Measurements from ENCODE around the gene CLDND1. TPM values are rescaled to one million over a fixed set of nuclear protein-coding genes. Genes with fewer than 3 reads are reported as not detected.

CLDND1 gene
- total RNA-seq, 2 donors from 2014 or later = 97.7 to 106 TPM

GRCh38 chr3:98536456-98537017 is 13.8 kb upstream of the CLDND1 start:
- no peak overlapping the region for H3K4me3 ChIP-seq (ENCODE audit: low read length)
- H3K27me3 ChIP-seq (ENCODE audit: control insufficient read depth, insufficient read depth, low read length, poor library complexity, severe bottlenecking) = no peaks in the 10 kb centered on the region
- Mint-ChIP-seq H3K27ac (no peak overlapping the region), H3K27me3 (ENCODE audit: insufficient read depth) (no peaks in the 10 kb centered on the region), H3K4me3 (no peak overlapping the region), H3K4me1 (peaks cover 11% of the 10 kb centered on the region), H3K9me3 (no peaks in the 10 kb centered on the region), H3K36me3 (ENCODE audit: low read depth) (no peaks in the 10 kb centered on the region)
- TF ChIP-seq CTCF (conservative IDR thresholded peaks at IDR 0.05) = no peak
- WGBS, 2 experiments (ENCODE audit: insufficient coverage in 1 of 2, insufficient read length in 1 of 2) = 88 to 94% methylated on average over 2 to 5 of the region's 6 CpGs
- DNase-seq = no peak
- H3K9ac ChIP-seq (ENCODE audit: extremely low read depth, low read length, poor library complexity, severe bottlenecking) = no peak overlapping the region
- H3K27ac ChIP-seq (ENCODE audit: low read depth, low read length) = no peak overlapping the region
- no peaks in the 10 kb centered on the region for H3K4me1 ChIP-seq (ENCODE audit: control insufficient read depth, insufficient read depth, low read length)
- H3K9me3 ChIP-seq (ENCODE audit: control insufficient read depth, low read length) = no peaks in the 10 kb centered on the region
- H3K36me3 ChIP-seq (ENCODE audit: control insufficient read depth, insufficient read depth, low read length) = no peaks in the 10 kb centered on the region

- H3K9me3 Mint-ChIP-seq = no peaks in the 10 kb centered on the region
- Histone ChIP-seq H3K36me3 (ENCODE audit: control insufficient read depth, insufficient read depth, low read length) (no peaks in the 10 kb centered on the region), H3K4me1 (ENCODE audit: control insufficient read depth, insufficient read depth, low read length) (no peaks in the 10 kb centered on the region), H3K4me3 (ENCODE audit: low read length) (no peak overlapping the region), H3K27ac (ENCODE audit: low read depth, low read length) (no peak overlapping the region), H3K9me3 (ENCODE audit: control insufficient read depth, low read length) (no peaks in the 10 kb centered on the region), H3K9ac (ENCODE audit: extremely low read depth, low read length, poor library complexity, severe bottlenecking) (no peak overlapping the region), H3K27me3 (ENCODE audit: control insufficient read depth, insufficient read depth, low read length, poor library complexity, severe bottlenecking) (no peaks in the 10 kb centered on the region)
- no peaks in the 10 kb centered on the region for H3K27me3 Mint-ChIP-seq (ENCODE audit: insufficient read depth)
- no peak overlapping the region for H3K27ac Mint-ChIP-seq
- H3K36me3 Mint-ChIP-seq (ENCODE audit: low read depth) = no peaks in the 10 kb centered on the region
- H3K4me1 Mint-ChIP-seq = peaks cover 16% of the 10 kb centered on the region
- DNase-seq = no peak
- TF ChIP-seq CTCF (conservative IDR thresholded peaks at IDR 0.05) = no peak
- 67 to 86% methylated on average over 1 of the region's 1 CpG for WGBS, 2 experiments (ENCODE audit: insufficient coverage in 1 of 2, insufficient read length in 1 of 2)
- no peak overlapping the region for H3K4me3 Mint-ChIP-seq
Observed at GRCh38 chr3:98534734-98535133, 12.0 kb upstream of the CLDND1 start.

GRCh38 chr3:98534168-98534567 is 11.5 kb upstream of the CLDND1 start:
- Histone ChIP-seq H3K4me3 (ENCODE audit: low read length) (no peak overlapping the region), H3K9ac (ENCODE audit: extremely low read depth, low read length, poor library complexity, severe bottlenecking) (no peak overlapping the region), H3K36me3 (ENCODE audit: control insufficient read depth, insufficient read depth, low read length) (no peaks in the 10 kb centered on the region), H3K9me3 (ENCODE audit: control insufficient read depth, low read length) (no peaks in the 10 kb centered on the region), H3K4me1 (ENCODE audit: control insufficient read depth, insufficient read depth, low read length) (peaks cover under 1% of the 10 kb centered on the region), H3K27ac (ENCODE audit: low read depth, low read length) (no peak overlapping the region), H3K27me3 (ENCODE audit: control insufficient read depth, insufficient read depth, low read length, poor library complexity, severe bottlenecking) (no peaks in the 10 kb centered on the region)
- no peak for TF ChIP-seq CTCF (conservative IDR thresholded peaks at IDR 0.05)
- no peak overlapping the region for H3K4me3 Mint-ChIP-seq
- no peaks in the 10 kb centered on the region for H3K36me3 Mint-ChIP-seq (ENCODE audit: low read depth)
- H3K27ac Mint-ChIP-seq = no peak overlapping the region
- DNase-seq = no peak
- no peaks in the 10 kb centered on the region for H3K9me3 Mint-ChIP-seq
- peaks cover 19% of the 10 kb centered on the region for H3K4me1 Mint-ChIP-seq
- 93% methylated on average over 2 of the region's 2 CpGs; no CpG with 5 or more reads in 1 of the 2 experiments for WGBS, 2 experiments (ENCODE audit: insufficient coverage in 1 of 2, insufficient read length in 1 of 2)
- H3K27me3 Mint-ChIP-seq (ENCODE audit: insufficient read depth) = no peaks in the 10 kb centered on the region
